Measurements from ENCODE around the gene NAT9.

DNA sequence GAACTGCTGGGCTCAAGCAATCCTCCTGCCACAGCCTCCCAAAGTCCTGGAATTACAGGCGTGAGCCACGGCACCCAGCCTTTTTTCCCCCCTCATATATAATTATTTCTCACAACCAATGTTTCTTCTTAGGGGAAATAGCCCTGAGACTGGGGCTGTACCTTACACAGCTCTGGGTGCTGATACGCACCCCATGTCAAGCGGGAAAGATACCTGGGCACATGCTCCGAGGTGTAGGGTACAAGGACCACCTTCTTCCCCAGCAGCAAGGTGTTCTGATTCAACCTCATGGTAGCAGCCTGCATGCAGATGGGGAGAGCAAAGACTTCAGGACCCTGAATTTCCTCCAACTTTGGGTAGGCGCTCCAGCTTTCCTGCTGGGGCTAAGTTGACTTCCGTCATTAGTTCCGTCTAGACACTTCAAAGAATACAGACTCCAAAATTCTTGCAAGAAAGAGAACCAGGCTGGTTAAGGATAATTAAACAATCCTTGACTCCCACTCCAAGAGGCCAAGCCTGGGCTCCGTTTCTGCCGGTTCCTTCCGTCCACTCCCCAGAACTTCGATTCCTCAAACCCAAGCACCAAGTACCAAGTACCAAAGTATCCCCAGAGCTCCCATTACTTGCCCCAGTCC lies 619 bp downstream of the NAT9 start:
- TF ChIP-seq FOXM1 (IDR thresholded peaks at IDR 0.05; ENCODE audit: borderline replicate concordance, low read depth), result no peak
- TF ChIP-seq EP300 (IDR thresholded peaks at IDR 0.05; ENCODE audit: borderline replicate concordance), result no peak
- TF ChIP-seq EGR1 (IDR thresholded peaks at IDR 0.05), result no peak
- TF ChIP-seq CEBPB (IDR thresholded peaks at IDR 0.05), result no peak
- TF ChIP-seq CREB1 (IDR thresholded peaks at IDR 0.05; ENCODE audit: low read depth), result no peak
